Left lobe of liver (tissue), 2 donors: Measurements from ENCODE around the gene ST8SIA4. TPM values are rescaled to one million over a fixed set of nuclear protein-coding genes. Genes with fewer than 3 reads are reported as not detected.

ENCODE experiments used
- ATAC-seq: fragments of 200-7000 bp; cut with Tn5 transposase; one replicate; pipeline ENCODE4 v1.9.1; 2020; ENCODE audit warnings: mild to moderate bottlenecking, moderate library complexity
- DNase-seq: peaks from one replicate; pipeline ENCODE4 v3.0.0-alpha.2; 2020; ENCODE audit warnings: low spot score
- total RNA-seq: library from RNA; stranded (reverse); gene quantifications from one replicate; pipeline ENCODE4 v1.2.1, GENCODE V29; 2021
- donor health status: DM: no; HTN: no; CAD: no; lungs with moderate emphysema.
- donor health status: DM: no; HTN: yes; CAD: no.

Gene ST8SIA4
- total RNA-seq, 1 donor from 2014 or later: 1.7 TPM

DNA sequence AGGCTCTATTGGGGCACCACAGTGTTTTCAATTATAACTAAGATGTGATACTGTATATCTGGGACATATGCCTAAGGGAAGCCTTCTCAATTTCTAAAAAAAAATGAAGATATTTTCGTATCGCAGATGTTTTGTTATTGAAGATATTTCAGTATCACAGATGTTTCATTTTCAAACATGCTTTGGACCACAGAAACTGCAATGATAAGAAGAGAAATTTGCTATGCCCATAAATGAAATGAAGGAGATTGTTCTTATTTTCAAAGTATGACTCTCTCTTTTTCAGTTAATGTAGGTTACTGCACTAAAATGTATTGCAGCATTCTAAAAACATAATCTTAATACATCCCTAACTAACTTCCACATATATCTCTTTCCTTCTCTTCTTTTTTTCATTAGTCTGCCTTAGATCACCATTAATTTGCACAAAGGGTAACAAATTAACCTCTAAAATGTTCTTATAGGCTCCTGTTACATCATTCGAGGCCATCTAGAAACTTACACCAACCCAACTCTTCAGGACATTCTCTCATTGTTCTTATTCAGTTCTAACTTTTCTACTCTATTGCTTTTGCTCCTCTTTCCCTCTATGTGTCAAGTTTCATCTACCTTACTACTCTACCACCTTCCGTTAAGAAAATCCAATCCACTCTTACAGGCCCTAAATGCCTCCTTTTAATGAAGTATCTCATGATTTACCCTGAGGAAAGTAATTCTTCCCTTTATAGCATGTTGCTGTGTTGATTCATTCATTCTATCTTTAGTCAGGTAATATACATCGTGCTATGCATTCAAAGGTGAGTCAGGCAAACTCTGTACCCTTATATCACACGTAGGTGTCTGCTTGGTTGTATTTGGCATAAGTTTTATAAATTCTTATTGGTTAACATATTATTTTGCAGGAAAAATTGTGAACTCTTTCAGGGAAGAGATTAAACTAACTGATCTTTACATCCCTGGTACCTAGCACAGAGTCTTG lies 70.5 kb downstream of the ST8SIA4 start:
- DNase-seq (no peak), ATAC-seq (no peak)

GRCh38 chr5:100828898-100829356 lies 74.2 kb downstream of the ST8SIA4 start:
- DNase-seq: no peak
- no peak for ATAC-seq

DNA sequence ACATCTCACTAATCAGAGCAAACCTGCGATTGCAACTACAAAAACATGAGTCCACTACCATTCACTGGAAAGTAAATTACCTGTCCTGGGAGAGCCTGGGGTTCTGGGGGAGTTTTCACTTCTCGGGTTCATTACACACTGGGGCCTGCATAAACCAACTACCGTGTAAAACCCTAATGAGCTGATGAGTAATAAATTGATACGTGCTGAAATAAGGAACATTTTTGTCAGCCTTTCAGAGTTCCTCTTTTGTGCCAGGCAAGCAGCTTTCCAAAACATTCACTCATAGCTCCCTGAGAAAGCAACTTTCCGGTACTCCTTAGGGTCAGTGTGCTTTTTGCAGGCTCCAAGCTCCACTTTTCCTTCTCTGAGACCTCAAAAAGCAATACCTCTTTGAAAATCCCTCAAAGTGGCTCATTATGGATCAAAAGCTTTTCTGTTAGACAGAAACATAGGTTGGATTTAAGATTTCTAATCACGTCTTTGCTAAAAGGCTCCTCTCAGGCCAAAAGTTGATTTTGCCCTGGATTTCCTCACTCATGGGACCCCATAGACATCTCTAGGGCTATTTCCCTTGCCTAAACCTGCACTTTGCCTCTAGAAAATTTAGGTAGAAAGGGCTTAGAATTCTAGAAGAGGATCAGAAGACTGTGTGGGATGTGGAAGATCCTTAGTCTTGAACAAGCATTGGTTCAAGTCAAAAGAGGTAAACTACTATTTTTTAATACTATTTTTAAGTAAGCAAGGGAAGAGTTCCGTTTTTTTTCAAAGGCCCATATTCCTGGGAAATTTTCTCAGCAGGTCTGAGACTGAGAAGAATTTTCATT lies 74.8 kb downstream of the ST8SIA4 start:
- no peak for ATAC-seq
- no peak for DNase-seq

DNA sequence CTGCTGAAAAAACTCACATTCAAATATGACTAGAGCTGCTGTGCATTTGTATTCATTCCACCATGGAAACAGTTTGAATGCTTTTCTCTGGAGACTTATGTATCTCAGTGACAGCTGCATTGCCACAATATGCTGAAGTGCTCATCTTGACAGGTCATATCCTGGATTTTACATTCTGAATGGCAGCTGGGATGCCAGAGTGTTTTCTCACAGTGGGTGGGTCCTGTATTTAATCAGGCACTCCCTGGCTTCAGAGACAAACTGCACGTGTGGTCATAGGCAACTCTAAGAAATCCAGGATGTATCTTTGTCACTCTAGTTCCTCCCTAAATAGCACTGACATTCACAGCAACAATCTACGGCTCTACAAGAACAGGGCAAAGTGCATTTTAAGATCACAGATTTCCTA lies 75.6 kb downstream of the ST8SIA4 start:
- DNase-seq (no peak), ATAC-seq (no peak)

- ATAC-seq: no peak
- no peak for DNase-seq
These were observed 76.9 kb downstream of the ST8SIA4 start for GRCh38 chr5:100826133-100826532.

GRCh38 chr5:100824635-100825034 lies 78.4 kb downstream of the ST8SIA4 start:
- DNase-seq: no peak
- no peak for ATAC-seq

DNA sequence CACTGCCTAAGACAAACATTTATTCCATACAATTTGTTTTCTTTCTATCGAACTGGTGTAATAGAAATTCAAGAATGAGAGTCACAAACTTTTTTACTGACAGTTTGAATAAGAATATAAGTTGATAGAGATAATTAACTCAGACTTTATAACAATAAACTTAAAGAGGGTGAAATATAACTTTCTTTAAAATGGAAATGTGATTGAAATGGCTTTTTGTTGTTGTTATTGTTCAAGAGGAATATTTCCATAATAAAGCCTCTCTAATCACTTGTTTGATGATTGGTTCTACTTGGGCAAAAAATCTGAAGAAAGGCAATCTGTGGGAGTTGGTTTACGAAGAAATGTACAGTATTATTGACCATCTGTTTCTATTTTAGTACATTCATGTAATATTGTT lies 79.3 kb downstream of the ST8SIA4 start:
- DNase-seq (no peak), ATAC-seq (no peak)

DNA sequence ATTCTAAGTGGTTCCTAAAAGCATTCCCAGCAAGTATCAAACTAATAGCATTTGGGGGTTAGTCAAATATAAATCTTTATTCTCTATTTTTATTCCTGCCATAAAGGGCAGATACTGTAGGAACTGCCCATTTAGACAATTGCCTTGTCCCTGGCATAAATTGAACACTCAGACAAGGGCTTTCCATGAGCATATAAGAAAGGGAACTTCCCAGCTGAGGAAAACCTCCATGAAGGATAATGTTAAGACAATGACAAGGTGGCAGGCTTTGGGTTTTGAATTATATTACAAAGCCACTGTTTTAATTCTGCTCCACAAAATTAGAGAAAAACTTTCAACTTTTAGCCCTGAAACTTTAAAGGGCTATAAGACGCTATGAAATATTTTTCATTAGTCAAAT lies 81.3 kb downstream of the ST8SIA4 start:
- ATAC-seq (no peak), DNase-seq (no peak)

DNA sequence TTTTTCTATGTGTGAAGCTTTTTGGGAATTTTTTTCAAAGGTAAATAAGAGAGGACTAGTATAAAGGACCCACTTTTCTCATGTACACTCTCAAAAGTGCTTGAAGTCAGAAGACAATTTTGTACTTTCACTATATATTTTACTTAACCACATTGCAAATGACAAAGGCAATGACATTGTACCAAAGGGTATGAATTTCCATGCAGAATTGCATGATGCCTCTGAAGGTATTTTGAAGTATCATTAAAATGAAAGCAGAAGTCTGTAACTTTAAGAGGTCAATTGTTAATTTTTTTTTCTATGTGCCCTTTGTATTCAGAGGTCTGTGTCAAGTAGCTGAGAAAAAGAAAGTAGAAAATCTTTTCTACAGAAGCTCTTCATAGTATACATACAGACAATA lies 84.7 kb downstream of the ST8SIA4 start:
- no peak for DNase-seq

GRCh38 chr5:100803397-100803796 lies 99.7 kb downstream of the ST8SIA4 start:
- DNase-seq: no peak
- ATAC-seq: no peak

More for the DNA sequence above, 84.7 kb downstream of the ST8SIA4 start:
- ATAC-seq: no peak

- no peak for ATAC-seq
- DNase-seq: no peak
These were observed 100.9 kb downstream of the ST8SIA4 start for GRCh38 chr5:100802208-100802607.

- no peak for ATAC-seq
These were observed 102.5 kb downstream of the ST8SIA4 start for GRCh38 chr5:100800562-100800961.

GRCh38 chr5:100799166-100799565 lies 103.9 kb downstream of the ST8SIA4 start:
- DNase-seq: no peak
- no peak for ATAC-seq

More at GRCh38 chr5:100800562-100800961, 102.5 kb downstream of the ST8SIA4 start:
- DNase-seq: no peak

DNA sequence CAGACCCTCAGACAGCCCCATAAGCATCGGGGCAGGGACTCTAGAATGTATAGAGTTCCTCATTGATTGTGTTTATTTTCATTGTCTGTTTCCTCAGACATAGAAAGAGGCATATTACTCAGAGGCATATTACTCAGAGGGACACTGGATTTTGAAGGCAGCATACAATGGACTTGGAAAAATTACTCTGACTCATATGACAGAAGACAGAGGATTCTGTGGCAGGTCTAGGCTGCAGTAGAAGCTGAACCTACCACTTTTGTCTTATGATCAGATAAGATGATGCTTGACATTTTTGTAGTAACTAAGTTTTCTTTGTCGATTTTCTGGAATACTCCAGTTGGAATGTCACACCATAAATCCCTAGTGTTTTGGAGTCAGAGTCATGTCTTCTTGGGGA lies 105.2 kb downstream of the ST8SIA4 start:
- ATAC-seq: no peak
- no peak for DNase-seq

- DNase-seq (no peak), ATAC-seq (no peak)
These were observed 106.2 kb downstream of the ST8SIA4 start for GRCh38 chr5:100796851-100797250.

DNA sequence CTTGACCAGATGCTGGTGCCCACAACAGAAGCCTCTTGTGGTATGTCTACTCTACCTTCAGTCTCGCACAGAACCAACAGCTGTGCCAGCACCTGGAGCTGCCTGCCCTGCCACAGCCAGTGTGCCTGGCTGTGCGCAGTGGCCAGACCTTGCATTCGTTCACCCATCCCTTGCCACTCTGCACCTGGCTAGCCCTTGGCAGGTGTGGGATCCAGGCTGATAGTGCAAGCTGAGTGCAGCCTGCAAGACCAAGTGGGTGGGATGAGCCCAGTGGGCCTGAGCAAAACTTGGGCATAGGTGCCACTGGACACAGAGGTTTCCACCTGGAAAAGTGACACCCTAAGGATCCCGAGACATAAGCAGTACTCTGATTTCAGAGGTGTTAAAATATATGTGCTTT lies 108.2 kb downstream of the ST8SIA4 start:
- DNase-seq: no peak
- ATAC-seq: no peak

GRCh38 chr5:100794218-100794617 lies 108.9 kb downstream of the ST8SIA4 start:
- DNase-seq (no peak), ATAC-seq (no peak)

DNA sequence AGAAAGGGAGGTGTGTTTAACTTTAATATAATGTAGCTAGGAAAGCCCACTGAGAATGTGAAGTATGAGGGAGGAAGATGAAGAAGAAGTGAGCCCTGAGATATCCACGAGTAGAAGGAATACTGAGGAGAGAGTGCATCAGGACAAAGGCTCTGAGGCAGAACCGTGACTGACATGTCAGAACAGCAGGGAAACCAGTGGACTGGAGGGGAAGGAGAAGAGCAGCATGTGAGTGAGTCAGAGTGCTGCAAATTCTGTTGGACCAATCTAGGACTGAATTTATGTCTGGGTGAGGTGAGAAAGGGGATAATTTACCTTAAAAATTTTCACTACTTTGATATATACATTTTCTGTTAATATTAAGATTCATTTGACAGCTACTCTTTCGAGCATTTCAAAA lies 110.3 kb downstream of the ST8SIA4 start:
- DNase-seq (no peak), ATAC-seq (no peak)

GRCh38 chr5:100791391-100791790 lies 111.7 kb downstream of the ST8SIA4 start:
- DNase-seq: no peak
- no peak for ATAC-seq

DNA sequence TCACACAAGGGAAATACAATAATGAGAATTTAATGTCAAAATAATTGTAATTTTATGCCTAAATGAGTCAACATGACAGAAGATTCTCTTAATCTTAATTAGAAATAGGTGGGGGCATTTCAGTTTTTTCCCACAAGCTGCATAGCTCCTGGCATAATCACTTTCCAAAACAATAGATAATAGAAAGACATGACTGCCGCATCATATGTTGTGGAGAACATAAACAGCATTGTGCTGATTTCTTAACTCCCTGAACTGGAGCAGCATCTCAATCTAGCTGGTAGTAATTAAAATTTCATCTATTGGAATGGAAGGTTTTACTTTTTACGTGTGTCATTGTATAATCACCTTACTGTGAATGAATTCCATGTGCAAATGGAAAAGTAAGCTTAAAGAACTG lies 112.1 kb downstream of the ST8SIA4 start:
- no peak for DNase-seq
- ATAC-seq: no peak

GRCh38 chr5:100790170-100790665 lies 112.9 kb downstream of the ST8SIA4 start:
- DNase-seq (no peak), ATAC-seq (no peak)
